Measurements from ENCODE around the gene GLA.

DNA sequence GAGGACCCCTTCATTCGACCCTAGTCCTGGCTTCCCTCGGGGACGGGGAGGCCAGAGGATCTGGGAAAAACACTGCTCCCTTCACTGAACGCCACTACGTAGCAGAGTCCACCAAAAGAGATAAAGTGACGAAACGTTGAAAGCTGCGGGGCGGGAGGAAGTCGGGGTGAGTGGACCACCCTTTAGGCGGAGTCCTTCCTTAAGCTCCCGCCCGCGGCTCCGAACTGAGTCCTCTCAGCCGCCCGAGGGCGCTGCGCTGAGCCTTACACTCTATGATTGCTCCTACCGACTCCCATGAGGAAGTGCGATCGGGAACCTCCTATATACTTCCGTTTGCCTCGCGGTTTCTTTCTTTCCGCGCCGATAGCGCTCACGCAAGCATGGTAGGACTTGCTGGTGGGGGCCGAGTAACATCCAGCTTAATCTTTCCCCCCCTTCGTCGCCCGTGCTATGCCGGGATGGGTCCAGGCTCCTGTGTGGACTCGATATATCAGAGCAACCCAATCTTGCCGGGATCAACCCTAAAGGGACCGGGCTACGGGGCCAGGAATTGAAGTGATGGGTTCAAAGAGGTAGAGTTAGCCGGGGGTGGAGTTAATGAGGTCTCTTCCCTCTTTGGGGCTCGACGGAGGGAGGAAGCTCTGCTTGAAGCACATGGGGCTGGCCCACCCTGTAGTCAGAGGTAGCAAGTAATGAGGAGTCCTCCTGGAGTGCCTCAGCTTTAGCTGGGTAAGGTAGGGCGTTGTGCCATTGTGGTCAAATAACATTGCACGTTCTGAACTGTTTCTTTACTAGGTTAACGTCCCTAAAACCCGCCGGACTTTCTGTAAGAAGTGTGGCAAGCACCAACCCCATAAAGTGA, 16.8 kb downstream of the GLA start, which contains the start of gene RPL36A:
- TF ChIP-seq, protein P1, sequence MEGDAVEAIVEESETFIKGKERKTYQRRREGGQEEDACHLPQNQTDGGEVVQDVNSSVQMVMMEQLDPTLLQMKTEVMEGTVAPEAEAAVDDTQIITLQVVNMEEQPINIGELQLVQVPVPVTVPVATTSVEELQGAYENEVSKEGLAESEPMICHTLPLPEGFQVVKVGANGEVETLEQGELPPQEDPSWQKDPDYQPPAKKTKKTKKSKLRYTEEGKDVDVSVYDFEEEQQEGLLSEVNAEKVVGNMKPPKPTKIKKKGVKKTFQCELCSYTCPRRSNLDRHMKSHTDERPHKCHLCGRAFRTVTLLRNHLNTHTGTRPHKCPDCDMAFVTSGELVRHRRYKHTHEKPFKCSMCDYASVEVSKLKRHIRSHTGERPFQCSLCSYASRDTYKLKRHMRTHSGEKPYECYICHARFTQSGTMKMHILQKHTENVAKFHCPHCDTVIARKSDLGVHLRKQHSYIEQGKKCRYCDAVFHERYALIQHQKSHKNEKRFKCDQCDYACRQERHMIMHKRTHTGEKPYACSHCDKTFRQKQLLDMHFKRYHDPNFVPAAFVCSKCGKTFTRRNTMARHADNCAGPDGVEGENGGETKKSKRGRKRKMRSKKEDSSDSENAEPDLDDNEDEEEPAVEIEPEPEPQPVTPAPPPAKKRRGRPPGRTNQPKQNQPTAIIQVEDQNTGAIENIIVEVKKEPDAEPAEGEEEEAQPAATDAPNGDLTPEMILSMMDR (IDR thresholded peaks at IDR 0.05): peak; percentile 93
- TF ChIP-seq, protein P2, sequence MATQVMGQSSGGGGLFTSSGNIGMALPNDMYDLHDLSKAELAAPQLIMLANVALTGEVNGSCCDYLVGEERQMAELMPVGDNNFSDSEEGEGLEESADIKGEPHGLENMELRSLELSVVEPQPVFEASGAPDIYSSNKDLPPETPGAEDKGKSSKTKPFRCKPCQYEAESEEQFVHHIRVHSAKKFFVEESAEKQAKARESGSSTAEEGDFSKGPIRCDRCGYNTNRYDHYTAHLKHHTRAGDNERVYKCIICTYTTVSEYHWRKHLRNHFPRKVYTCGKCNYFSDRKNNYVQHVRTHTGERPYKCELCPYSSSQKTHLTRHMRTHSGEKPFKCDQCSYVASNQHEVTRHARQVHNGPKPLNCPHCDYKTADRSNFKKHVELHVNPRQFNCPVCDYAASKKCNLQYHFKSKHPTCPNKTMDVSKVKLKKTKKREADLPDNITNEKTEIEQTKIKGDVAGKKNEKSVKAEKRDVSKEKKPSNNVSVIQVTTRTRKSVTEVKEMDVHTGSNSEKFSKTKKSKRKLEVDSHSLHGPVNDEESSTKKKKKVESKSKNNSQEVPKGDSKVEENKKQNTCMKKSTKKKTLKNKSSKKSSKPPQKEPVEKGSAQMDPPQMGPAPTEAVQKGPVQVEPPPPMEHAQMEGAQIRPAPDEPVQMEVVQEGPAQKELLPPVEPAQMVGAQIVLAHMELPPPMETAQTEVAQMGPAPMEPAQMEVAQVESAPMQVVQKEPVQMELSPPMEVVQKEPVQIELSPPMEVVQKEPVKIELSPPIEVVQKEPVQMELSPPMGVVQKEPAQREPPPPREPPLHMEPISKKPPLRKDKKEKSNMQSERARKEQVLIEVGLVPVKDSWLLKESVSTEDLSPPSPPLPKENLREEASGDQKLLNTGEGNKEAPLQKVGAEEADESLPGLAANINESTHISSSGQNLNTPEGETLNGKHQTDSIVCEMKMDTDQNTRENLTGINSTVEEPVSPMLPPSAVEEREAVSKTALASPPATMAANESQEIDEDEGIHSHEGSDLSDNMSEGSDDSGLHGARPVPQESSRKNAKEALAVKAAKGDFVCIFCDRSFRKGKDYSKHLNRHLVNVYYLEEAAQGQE (IDR thresholded peaks at IDR 0.05; ENCODE audit: insufficient read depth in 1 of 2, low read depth in 2 of 2, low read length in 1 of 2): no peak

All from Panc1 (cell line).